Mesothelial cell of epicardium (in vitro differentiated cells): Measurements from ENCODE around the gene OR7A10. TPM values are rescaled to one million over a fixed set of nuclear protein-coding genes. Genes with fewer than 3 reads are reported as not detected.

ENCODE experiments used
- DNase-seq, 2 experiments: peaks; one replicate each; pipeline ENCODE4 v3.0.0; 2021; ENCODE audit warnings: low spot score in 2 of 2; ENCODE audit not compliant: unreplicated experiment in 2 of 2
- H3K27ac Mint-ChIP-seq: 2 replicates; pipeline ENCODE4 v1.8.0; 2021; ENCODE audit warnings: mixed read lengths
- H3K27me3 Mint-ChIP-seq: 2 replicates; pipeline ENCODE4 v1.8.0; 2021; ENCODE audit warnings: low read depth, mixed read lengths
- H3K36me3 Mint-ChIP-seq: 2 replicates; pipeline ENCODE4 v1.8.0; 2021; ENCODE audit warnings: mixed read lengths
- H3K4me1 Mint-ChIP-seq: 2 replicates; pipeline ENCODE4 v1.8.0; 2021; ENCODE audit warnings: mixed read lengths
- H3K4me3 Mint-ChIP-seq: 2 replicates; pipeline ENCODE4 v1.8.0; 2021; ENCODE audit warnings: mild to moderate bottlenecking, moderate library complexity, mixed read lengths
- H3K9me3 Mint-ChIP-seq: 2 replicates; pipeline ENCODE4 v1.8.0; 2021; ENCODE audit warnings: mixed read lengths
- CTCF ChIP-seq: fragments of 200-600 bp; sonication (generic); IDR thresholded peaks from one replicate; pipeline ENCODE4 v1.5.0; 2021; ENCODE audit warnings: antibody characterized with exemption; ENCODE audit not compliant: unreplicated experiment
- total RNA-seq: library from RNA; stranded (reverse); gene quantifications from 3 replicates; pipeline ENCODE4 v1.2.1, GENCODE V29; 2021

OR7A10 gene
- total RNA-seq, result not detected in 3 replicates

- H3K9me3 Mint-ChIP-seq, result peaks cover 62% of the 10 kb centered on the region
- H3K27me3 Mint-ChIP-seq, result no peaks in the 10 kb centered on the region
- no peaks in the 10 kb centered on the region for H3K36me3 Mint-ChIP-seq
- no peak for TF ChIP-seq CTCF
- DNase-seq, result no peak
- H3K4me3 Mint-ChIP-seq, result no peak within 1 kb of the TSS
- no peak within 1 kb of the TSS for H3K27ac Mint-ChIP-seq
- H3K4me1 Mint-ChIP-seq, result no peaks in the 10 kb centered on the region
Observed at GRCh38 chr19:14848822-14849221, at the start of gene OR7A10. Gene OR7A10, minus strand, starts transcription at chr19:14848922. Its CDS starts 7,045 bp downstream, at chr19:14841877.

- H3K4me1 Mint-ChIP-seq, result no peaks in the 10 kb centered on the region
- peaks cover 74% of the 10 kb centered on the region for H3K9me3 Mint-ChIP-seq
- H3K36me3 Mint-ChIP-seq, result peaks cover 2% of the 10 kb centered on the region
- no peaks in the 10 kb centered on the region for H3K27me3 Mint-ChIP-seq
- no peak overlapping the region for H3K4me3 Mint-ChIP-seq
- TF ChIP-seq CTCF, result no peak
- no peak overlapping the region for H3K27ac Mint-ChIP-seq
- no peak for DNase-seq
Observed at GRCh38 chr19:14890643-14891379, 42.1 kb upstream of the OR7A10 start.

- H3K27ac Mint-ChIP-seq, result no peak overlapping the region
- DNase-seq, result no peak
- H3K4me1 Mint-ChIP-seq, result no peaks in the 10 kb centered on the region
- no peak for TF ChIP-seq CTCF
- peaks cover 2% of the 10 kb centered on the region for H3K36me3 Mint-ChIP-seq
- H3K9me3 Mint-ChIP-seq, result peaks cover 74% of the 10 kb centered on the region
- no peak overlapping the region for H3K4me3 Mint-ChIP-seq
- H3K27me3 Mint-ChIP-seq, result no peaks in the 10 kb centered on the region
Observed at GRCh38 chr19:14889994-14890642, 41.4 kb upstream of the OR7A10 start.

GRCh38 chr19:14886032-14886431 lies 37.3 kb upstream of the OR7A10 start, which contains the start of gene OR7A17:
Gene OR7A17, minus strand, starts transcription at chr19:14886132. Its CDS starts 4,777 bp downstream, at chr19:14881355.
- no peak within 1 kb of the TSS for H3K4me3 Mint-ChIP-seq
- H3K9me3 Mint-ChIP-seq, result peaks cover 79% of the 10 kb centered on the region
- no peak for TF ChIP-seq CTCF
- no peak for DNase-seq
- H3K27me3 Mint-ChIP-seq, result no peaks in the 10 kb centered on the region
- H3K4me1 Mint-ChIP-seq, result no peaks in the 10 kb centered on the region
- no peaks in the 10 kb centered on the region for H3K36me3 Mint-ChIP-seq
- no peak within 1 kb of the TSS for H3K27ac Mint-ChIP-seq

GRCh38 chr19:14871619-14872230 lies 23.0 kb upstream of the OR7A10 start:
- no peaks in the 10 kb centered on the region for H3K27me3 Mint-ChIP-seq
- peaks cover 67% of the 10 kb centered on the region for H3K9me3 Mint-ChIP-seq
- H3K27ac Mint-ChIP-seq, result no peak overlapping the region
- no peak for DNase-seq
- no peak for TF ChIP-seq CTCF
- H3K4me3 Mint-ChIP-seq, result no peak overlapping the region
- no peaks in the 10 kb centered on the region for H3K4me1 Mint-ChIP-seq
- H3K36me3 Mint-ChIP-seq, result no peaks in the 10 kb centered on the region
